HG03439 (cell line): ENCODE results near the gene HEPHL1.
"Not testable (repeated sequence)": the region's sequence is repeated elsewhere in the genome, so short reads cannot be mapped to it uniquely, and the experiment has no call there.

ENCODE experiments used
- ATAC-seq: cut with Tn5 transposase; IDR thresholded peaks from one replicate; pipeline ENCODE4 v1.9.1; 2021; ENCODE audit warnings: mild to moderate bottlenecking, moderate library complexity; ENCODE audit not compliant: unreplicated experiment

HEPHL1 gene

DNA sequence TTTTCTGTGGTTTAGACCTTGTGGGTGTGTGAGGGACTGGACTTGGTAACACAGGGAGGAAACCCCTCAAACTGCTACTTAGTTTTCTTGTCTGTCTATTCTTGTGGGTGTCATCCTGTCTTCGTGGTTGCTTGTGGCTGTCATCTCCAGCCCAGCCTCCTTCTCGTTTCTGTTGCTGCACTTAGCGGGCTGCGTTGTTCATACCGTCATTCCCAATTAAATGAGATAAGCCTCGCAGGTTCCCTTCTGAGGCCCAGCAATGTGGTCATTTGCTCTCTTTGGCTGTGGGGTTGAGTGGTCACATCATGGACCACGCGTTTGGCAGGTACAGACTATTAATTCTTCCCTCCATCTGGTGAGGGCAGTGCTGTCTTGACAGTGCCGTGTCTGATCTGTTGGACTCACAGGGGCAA lies 126.3 kb downstream of the HEPHL1 start:
- ATAC-seq: no peak

DNA sequence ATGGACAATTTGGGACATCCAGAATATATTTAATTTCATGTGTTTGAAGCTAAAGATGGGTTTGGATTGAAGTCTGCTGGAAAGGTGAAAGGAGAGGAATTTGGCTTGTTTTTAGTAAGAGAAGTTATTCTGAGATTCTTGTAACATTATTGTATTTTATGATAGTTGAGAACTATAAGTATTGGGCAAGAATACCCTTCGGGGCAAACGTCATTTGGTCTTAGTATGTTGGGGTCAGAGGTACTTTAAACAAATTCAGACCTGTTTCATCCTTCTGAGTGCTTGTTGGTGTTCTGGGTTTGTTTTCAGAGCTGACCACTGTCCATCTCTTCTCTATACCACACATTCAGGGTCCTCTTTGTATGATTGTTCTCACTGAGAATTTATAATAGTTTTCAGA lies 127.0 kb downstream of the HEPHL1 start:
- ATAC-seq: no peak

DNA sequence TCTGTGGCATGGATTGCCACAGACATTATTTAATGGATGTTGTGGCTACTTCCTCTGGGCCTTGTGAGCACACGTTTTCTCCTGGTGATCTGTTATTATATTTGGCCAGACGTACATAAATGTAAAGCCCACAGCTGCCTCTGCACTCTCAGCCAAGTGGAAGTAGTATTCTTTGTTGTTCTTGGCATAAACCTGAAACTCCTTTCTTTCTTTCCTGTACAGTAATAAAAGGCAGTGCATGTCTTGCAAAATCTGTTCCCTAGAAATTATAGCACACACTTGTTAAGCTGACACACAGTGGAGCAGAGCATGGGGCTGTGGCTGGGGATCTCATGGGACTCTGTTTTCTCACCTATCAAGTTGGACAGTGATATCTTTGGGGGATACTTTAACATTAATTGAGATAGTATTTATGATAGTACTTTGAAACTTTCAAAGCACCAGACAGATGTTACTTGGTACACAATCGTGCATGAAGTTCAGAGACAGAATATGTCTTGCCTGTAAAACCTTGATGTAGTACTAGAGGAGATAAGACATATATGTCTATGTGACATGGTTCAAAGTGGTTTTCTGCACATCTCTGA lies 128.4 kb downstream of the HEPHL1 start:
- no peak for ATAC-seq

DNA sequence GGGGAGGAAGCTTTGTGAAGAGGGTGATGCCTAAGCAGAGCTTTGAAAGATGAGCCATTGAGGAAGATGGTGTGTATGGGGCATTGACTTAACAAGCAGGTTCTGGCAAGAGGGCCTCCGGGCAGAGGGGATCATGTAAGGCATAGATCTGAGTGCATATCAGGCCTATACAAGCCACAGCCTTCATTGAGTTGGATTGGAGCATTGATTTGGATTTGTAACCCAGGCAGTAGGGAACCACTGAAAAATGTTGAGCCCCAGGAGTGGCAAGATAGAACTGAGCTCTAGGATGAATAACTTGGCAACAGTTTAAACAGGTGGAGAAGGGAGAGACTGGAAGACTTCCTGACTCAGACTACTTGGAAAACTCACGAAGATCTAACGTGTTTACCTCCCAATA lies 128.9 kb downstream of the HEPHL1 start:
- no peak for ATAC-seq

DNA sequence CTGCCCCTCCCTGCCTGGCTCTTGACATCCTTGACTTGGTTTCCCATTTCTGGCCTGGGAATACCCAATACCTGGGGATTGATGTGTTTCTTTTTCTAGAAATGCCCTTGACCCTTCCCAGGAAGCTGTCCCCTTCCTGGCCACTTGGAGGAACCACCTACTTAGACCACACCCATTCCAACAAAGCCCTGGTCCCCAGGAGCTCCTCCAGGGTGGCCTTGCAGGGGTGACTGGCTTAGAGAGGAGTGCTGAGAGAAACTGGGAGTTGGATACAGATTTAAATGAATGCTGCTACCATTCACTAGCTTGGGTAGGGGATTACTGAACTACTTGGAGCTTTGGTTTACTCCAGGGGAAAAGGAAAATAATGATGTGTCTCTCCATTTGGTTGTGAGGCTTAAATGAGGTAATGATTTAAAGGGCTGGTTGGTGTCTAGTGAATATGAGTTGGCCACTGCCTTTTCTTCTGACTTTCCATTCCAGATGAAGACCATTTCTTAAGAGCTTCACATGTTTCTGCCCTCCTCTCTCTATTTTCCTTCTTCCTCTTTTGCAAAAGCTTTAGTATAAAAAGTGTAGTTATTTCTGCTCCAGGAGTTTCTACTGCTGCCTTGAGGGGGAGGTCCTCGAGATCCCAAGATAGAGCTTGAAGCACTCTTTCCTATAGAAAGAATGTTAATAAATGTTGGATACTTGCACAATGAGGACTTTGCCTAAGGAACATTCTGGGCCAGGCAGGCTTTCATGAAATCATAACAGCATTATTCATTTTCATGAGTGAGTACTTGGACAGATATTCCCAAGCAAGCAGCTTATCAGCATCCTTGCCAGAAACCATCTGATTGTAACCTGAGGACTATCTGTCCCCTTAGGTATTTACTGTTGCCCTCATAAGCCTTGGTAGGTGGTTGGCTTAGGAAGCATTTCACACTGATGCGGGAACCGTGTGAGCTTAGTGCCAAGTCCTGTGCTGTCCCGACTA lies 129.8 kb downstream of the HEPHL1 start:
- no peak for ATAC-seq

DNA sequence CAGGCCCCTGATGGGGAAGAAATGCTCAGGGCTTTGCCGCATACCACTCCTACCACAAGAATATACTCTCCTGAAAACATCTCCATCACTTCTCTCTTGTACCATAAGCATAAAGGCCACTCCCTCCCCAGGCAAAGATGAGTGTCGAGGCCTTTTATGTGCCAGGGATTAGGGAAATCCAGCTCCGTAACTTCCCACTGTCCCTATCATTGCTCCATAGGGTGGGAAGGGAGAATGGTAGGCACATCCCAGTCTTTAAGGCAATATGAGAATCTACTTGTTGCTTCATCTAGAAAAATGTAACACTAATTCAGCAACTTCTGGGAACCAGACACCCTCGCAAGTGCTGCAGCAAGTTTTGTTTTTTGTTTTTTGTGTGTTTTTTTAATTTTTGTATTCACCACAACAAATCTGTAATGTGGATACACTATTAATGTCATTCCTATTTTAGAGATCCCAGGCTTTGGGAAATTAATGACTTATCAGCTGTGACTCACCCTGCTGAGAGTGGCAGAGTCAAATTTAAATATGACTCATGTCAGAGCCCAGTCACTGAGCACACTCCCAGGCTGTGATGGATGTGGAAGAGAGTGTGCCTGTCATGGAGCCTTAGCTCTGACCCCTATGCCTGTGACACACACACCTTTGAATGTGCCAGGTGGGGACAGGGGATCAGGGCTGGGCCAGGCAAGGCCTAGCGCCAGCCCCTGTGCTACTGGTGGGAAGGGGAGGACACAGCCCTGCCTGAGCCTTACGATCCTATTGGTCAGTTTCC lies 130.9 kb downstream of the HEPHL1 start:
- ATAC-seq: peak; percentile 61

DNA sequence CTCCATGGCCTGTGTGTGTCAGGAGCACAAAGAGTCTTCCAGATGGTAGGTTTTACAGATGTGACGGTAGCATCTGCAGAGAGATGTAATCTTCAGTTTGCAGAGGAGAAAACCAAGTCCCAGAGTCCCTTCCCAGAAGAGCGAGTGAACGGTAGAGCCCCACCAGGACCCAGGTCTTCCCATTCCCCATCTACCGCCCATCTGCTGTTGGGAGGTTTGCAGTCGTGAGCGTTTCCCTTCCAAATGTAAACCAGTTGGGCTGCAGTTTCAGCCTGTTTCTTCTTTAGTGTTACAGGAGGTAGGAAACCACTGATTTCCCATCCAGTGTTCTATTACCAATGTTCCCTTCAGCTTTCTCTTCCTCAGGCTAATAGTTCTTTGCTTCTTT lies 131.5 kb downstream of the HEPHL1 start:
- no peak for ATAC-seq

DNA sequence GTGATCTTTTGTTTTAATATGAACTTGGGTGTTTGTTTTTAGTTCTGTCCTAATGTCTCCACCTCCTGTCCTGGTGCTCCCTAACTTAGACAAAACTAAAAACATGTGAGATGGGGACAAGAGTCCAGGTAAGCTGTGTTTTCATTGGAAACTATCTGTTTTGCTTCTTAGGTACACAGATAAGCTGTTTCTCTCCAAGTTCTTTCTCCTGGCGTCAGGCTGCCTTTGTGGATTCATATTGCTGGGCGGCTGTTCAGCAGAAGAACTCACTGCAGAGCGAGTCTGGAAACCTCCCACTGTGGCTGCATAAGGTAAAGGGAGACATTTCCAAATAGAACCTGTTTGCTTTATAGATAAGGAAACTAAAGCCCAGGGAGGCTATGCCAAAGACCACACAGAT lies 132.2 kb downstream of the HEPHL1 start:
- ATAC-seq: no peak

DNA sequence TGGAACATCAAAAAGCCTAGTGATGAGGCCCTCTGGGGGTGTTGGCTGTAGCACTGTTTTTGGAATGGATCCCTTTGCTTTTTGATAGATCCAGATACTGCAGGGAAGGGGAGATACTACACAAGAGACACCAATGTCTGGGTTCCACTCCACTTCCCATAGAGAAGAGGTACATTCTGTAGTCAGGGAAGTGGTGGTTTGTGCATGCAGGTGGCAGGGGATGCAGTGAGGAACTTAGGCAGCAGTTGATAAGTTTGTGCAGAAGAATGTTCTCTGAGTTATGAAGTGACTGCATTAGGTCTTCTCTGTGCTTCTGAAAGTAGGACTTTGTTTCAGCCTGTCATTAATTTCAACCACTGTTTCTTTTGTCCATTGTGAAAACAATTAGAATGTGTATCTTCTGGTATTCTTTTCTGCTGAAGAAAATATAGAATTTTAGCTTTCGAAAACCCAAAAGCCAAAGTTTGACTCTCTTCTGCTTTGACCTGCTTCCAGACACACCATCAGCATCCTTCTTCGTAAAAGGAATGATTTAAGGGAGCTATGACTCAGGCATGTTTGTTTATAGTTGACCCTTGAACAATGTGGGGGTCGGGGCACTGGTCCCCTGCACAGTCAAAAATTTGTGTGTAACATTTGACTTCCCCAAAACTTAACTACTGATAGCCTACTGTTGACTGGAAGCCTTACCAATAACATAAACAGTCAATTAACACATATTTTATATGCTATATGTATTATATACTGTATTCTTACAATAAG lies 133.1 kb downstream of the HEPHL1 start:
- ATAC-seq: no peak

DNA sequence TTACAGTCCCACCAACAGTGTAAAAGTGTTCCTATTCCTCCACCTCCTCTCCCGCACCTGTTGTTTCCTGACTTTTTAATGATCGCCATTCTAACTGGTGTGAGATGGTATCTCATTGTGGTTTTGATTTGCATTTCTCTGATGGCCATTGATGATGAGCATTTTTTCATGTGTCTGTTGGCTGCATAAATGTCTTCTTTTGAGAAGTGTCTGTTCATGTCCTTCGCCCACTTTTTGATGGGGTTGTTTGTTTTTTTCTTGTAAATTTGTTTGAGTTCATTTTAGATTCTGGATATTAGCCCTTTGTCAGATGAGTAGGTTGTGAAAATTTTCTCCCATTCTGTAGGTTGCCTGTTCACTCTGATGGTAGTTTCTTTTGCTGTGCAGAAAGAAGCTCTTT lies 136.2 kb downstream of the HEPHL1 start:
- not testable (repeated sequence) for ATAC-seq
